Heart left ventricle (tissue), 16 donors: Measurements from ENCODE around the gene NFATC2. TPM values are rescaled to one million over a fixed set of nuclear protein-coding genes. Genes with fewer than 3 reads are reported as not detected.

ENCODE experiments used
- ATAC-seq, 4 donors: fragments of 200-7000 bp; cut with Tn5 transposase; one replicate each; pipeline ENCODE4 v1.9.1; 2020 to 2022; ENCODE audit warnings: moderate library complexity in 4 of 4, mild to moderate bottlenecking in 3 of 4, moderate number of reproducible peaks in 1 of 4
- DNase-seq, 5 donors: peaks; one replicate each; pipeline ENCODE4 v3.0.0-alpha.2; 2020
- H3K27ac ChIP-seq, 12 donors: fragments of 200-600 bp; sonication (generic) in 4 of 12; one replicate each; pipeline versions ENCODE4 v1.5.0 to v1.8.0; 2016 to 2022; ENCODE audit warnings: mild to moderate bottlenecking in 2 of 12
- H3K27me3 ChIP-seq, 9 donors: fragments of 200-600 bp; sonication (generic) in 2 of 9; one replicate each; pipeline versions ENCODE4 v1.5.1 to v1.8.0; 2016 to 2022; ENCODE audit warnings: mild to moderate bottlenecking in 3 of 9
- H3K36me3 ChIP-seq, 9 donors: fragments of 200-600 bp; sonication (generic) in 2 of 9; one replicate each; pipeline versions ENCODE4 v1.5.0 to v1.8.0; 2018 to 2022; ENCODE audit warnings: mild to moderate bottlenecking in 2 of 9
- H3K4me1 ChIP-seq, 12 donors: fragments of 200-600 bp; sonication (generic) in 4 of 12; one replicate each; pipeline versions ENCODE4 v1.5.0 to v1.8.0; 2016 to 2022; ENCODE audit warnings: mild to moderate bottlenecking in 3 of 12
- H3K4me3 ChIP-seq, 12 donors: fragments of 200-600 bp; sonication (generic) in 4 of 12; one replicate each; pipeline versions ENCODE4 v1.5.0 to v1.8.0; 2017 to 2022; ENCODE audit warnings: mild to moderate bottlenecking in 9 of 12, moderate library complexity in 4 of 12
- H3K9me3 ChIP-seq, 12 donors: fragments of 200-600 bp; sonication (generic) in 4 of 12; one replicate each; pipeline versions ENCODE4 v1.5.0 to v1.8.0; 2016 to 2022; ENCODE audit warnings: mild to moderate bottlenecking in 1 of 12
- CTCF ChIP-seq, 12 donors: fragments of 200-600 bp; sonication (generic) in 4 of 12; IDR thresholded peaks; one replicate each; pipeline versions ENCODE4 v1.5.0 to v1.8.0; 2018 to 2022; ENCODE audit warnings: antibody characterized with exemption in 12 of 12, mild to moderate bottlenecking in 5 of 12
- POLR2A ChIP-seq, 2 donors: fragments of 450-650 bp; IDR thresholded peaks; one replicate each; pipeline ENCODE4 v1.6.1; 2017; ENCODE audit warnings: antibody characterized with exemption in 2 of 2, mild to moderate bottlenecking in 2 of 2, moderate library complexity in 2 of 2
- WGBS, 4 donors: extraction: QIAGEN DNeasy Blood & Tissue Kit in 2 of 4; methylation state at CpG; one replicate each; pipeline versions ENCODE4 v1.1.5 to v1.1.7; 2013 to 2018; 5-methylcytosine and 5-hydroxymethylcytosine counted together
- intact Hi-C, 10 donors: fragments of 100-400 bp; cut with DNase I; formaldehyde crosslinking; loops; one replicate each; pipeline versions ENCODE4 v1.11.1 to v1.14.2; 2022
- polyA plus RNA-seq, 2 donors: library from polyadenylated mRNA; stranded (reverse); fragments of 200-250 nt; gene quantifications; one replicate each; pipeline ENCODE4 v1.2.3, GENCODE V29; 2013
- total RNA-seq, 9 donors: library from RNA; depleted of rRNA in 2 of 9; stranded (reverse); fragments of >200 nt in 2 of 9; fragmentation: NEBNext Ultra II Directional in 3 of 9; extraction: Animal tissue kit (Norgen Biotek cat#: 25700) in 3 of 9; gene quantifications; one replicate each; pipeline versions ENCODE4 v1.1.0 to v1.2.4, GENCODE V29; 2016 to 2023
- donor health status: ischemic (EF 13 %, LVEDD 7.1; RV severe dilation, severe dysfunction).
- donor health status: healthy with polysubstance abuse.
- donor health status: DM: no; HTN: yes; CAD: no.
- donor health status: DM: no; HTN: no; CAD: no.
- donor health status: ischemic (EF 25% LVEDD 6.9; RV normal size, moderate dysfunction).
- donor health status: ischemic (EF 25% LVEDD 5.7; RV mildly dilated, moderate dysfunction).
- donor health status: healthy.
- donor health status: DM: yes; HTN: yes; CAD: no.
- donor health status: ischemic (EF 35%, LVEDD 5.7; RV mildly dilated, moderate dysfunction).
- donor health status: nonischemic (EF 11% LVEDD 7.7; RV severe dilation, severe dysfunction).
- donor health status: DM: yes; HTN: yes; CAD: no.
- donor health status: PGD.
- donor health status: ischemic (EF 29% LVEDD 5.4; RV normal size, mild dysfunction).
- donor health status: nonischemic (EF 23%, LVEDD 6.1; RV moderate dilation, normal function).

Gene NFATC2
- total and polyA plus RNA-seq, 11 donors, result 0.76 to 7.6 (median 3.2) TPM

DNA sequence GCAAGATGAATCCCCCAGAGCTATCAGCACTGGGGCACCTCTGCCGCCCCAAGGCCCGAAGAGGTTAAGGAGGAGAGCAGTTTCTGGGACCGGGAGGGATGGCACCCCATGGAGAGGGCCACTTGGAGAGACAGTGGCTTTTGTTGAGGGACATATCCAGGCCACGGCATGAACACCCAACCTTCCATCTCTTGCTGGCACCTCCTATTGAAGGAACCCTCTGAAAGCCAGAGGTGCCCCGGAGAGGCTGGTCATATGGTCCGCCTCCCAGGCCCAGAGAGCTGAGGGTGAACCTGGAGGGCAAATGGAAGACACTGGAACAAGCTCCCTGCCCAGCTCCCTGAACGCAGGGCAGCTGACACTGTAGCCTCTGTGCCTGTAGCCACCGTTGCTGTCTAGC, 167.0 kb downstream of the NFATC2 start:
- TF ChIP-seq CTCF (IDR thresholded peaks at IDR 0.05) (no peak), POLR2A (IDR thresholded peaks at IDR 0.05) (no peak)
- peaks cover 0 to 24% (median 8%) of the 10 kb centered on the region in 12 donors for H3K4me1 ChIP-seq
- H3K27me3 ChIP-seq, result no peaks in the 10 kb centered on the region
- H3K4me3 ChIP-seq, result no peak overlapping the region
- 84 to 90% (median 88%) methylated on average over 7 to 8 of the region's 8 CpGs for whole genome bisulfite sequencing, 4 donors
- DNase-seq, result no peak
- ATAC-seq, result no peak
- intact Hi-C loops, result loop anchor here in 4 of 10 donors (10.0 kb wide), 2 partner anchors 249 to 709 kb away; no protein-coding TSS in a partner anchor
- no peak overlapping the region for H3K27ac ChIP-seq
- no peaks in the 10 kb centered on the region for H3K36me3 ChIP-seq
- no peaks in the 10 kb centered on the region for H3K9me3 ChIP-seq

GRCh38 chr20:51374961-51375360, 167.6 kb downstream of the NFATC2 start:
- Histone ChIP-seq H3K9me3 (no peaks in the 10 kb centered on the region), H3K36me3 (no peaks in the 10 kb centered on the region), H3K27ac (no peak overlapping the region), H3K4me1 (peaks cover 0 to 24% (median 8%) of the 10 kb centered on the region in 12 donors), H3K27me3 (no peaks in the 10 kb centered on the region), H3K4me3 (no peak overlapping the region)
- intact Hi-C loops, result loop anchor here in 5 of 10 donors (5.0 to 10.0 kb wide), 3 partner anchors 250 to 710 kb away; no protein-coding TSS in a partner anchor
- TF ChIP-seq CTCF (IDR thresholded peaks at IDR 0.05) (no peak), POLR2A (IDR thresholded peaks at IDR 0.05) (no peak)
- ATAC-seq (no peak), DNase-seq (no peak)
- 94 to 100% (median 96%) methylated on average over 8 to 9 of the region's 9 CpGs for whole genome bisulfite sequencing, 4 donors

GRCh38 chr20:51374456-51374830, 168.1 kb downstream of the NFATC2 start:
- Histone ChIP-seq H3K36me3 (no peaks in the 10 kb centered on the region), H3K4me3 (no peak overlapping the region), H3K9me3 (no peaks in the 10 kb centered on the region), H3K27me3 (no peaks in the 10 kb centered on the region), H3K4me1 (peaks cover 0 to 24% (median 8%) of the 10 kb centered on the region in 12 donors), H3K27ac (no peak overlapping the region)
- ATAC-seq (no peak), DNase-seq (no peak)
- no peak for TF ChIP-seq POLR2A (IDR thresholded peaks at IDR 0.05)
- TF ChIP-seq CTCF (IDR thresholded peaks at IDR 0.05), result no peak
- intact Hi-C loops, result loop anchor here in 5 of 10 donors (5.0 to 10.0 kb wide), 3 partner anchors 250 to 710 kb away; no protein-coding TSS in a partner anchor
- 70 to 78% (median 75%) methylated on average over 4 of the region's 4 CpGs for WGBS, 4 donors

GRCh38 chr20:51373713-51374455, 168.6 kb downstream of the NFATC2 start:
- H3K27ac ChIP-seq, result no peak overlapping the region
- H3K27me3 ChIP-seq, result no peaks in the 10 kb centered on the region
- TF ChIP-seq POLR2A (IDR thresholded peaks at IDR 0.05) (no peak), CTCF (IDR thresholded peaks at IDR 0.05) (no peak)
- no peak for DNase-seq
- ATAC-seq, result peak; percentile 55 to 78 (median 59)
- peaks cover 0 to 24% (median 8%) of the 10 kb centered on the region in 12 donors for H3K4me1 ChIP-seq
- 32 to 36% (median 35%) methylated on average over 12 of the region's 12 CpGs for WGBS, 4 donors
- H3K4me3 ChIP-seq, result no peak overlapping the region
- intact Hi-C loops, result loop anchor here in 7 of 10 donors (2.0 to 10.0 kb wide), 5 partner anchors 221 to 711 kb away; no protein-coding TSS in a partner anchor
- H3K9me3 ChIP-seq, result no peaks in the 10 kb centered on the region
- no peaks in the 10 kb centered on the region for H3K36me3 ChIP-seq
